PC-9 (cell line): ENCODE measurements around the gene EVL. TPM values are rescaled to one million over a fixed set of nuclear protein-coding genes. Genes with fewer than 3 reads are reported as not detected.

Source experiments
- BruUV-seq: library from RNA; stranded (reverse); fragments of 400-500 nt; replicated peaks from 2 replicates; lab custom pipeline; 2021; lab: Mats Ljungman, UMichigan
- CTCF ChIA-PET: fragments of 300-600 bp; sonication (Branson Sonifier 250); formaldehyde crosslinking; loops from one replicate; lab custom pipeline; 2022; ENCODE audit warnings: antibody characterized with exemption; lab: Charles Lee
- POLR2A ChIA-PET: fragments of 300-600 bp; sonication (Branson Sonifier 250); formaldehyde crosslinking; loops from one replicate; lab custom pipeline; 2022; ENCODE audit warnings: antibody characterized with exemption; ENCODE audit not compliant: unreplicated experiment; lab: Charles Lee
- DNase-seq, 2 experiments: peaks; one replicate each; pipeline versions ENCODE4 v3.0.0 to v3.0.0-alpha.2; 2015 to 2022; ENCODE audit warnings: mixed read lengths in 1 of 2
- H2AFZ ChIP-seq: fragments of 200-600 bp; sonication (generic); 2 replicates; pipeline ENCODE4 v1.8.1; 2017; ENCODE audit warnings: antibody characterized with exemption
- H3F3A ChIP-seq: fragments of 200-600 bp; sonication (generic); 2 replicates; pipeline ENCODE4 v1.8.1; 2017; ENCODE audit warnings: antibody characterized with exemption, mild to moderate bottlenecking, low read depth; ENCODE audit not compliant: insufficient read depth
- H3K27ac ChIP-seq: fragments of 200-600 bp; sonication (generic); 2 replicates; pipeline ENCODE4 v1.6.1; 2016; ENCODE audit warnings: mixed run types
- H3K27me3 ChIP-seq: fragments of 200-600 bp; sonication (generic); 2 replicates; pipeline ENCODE4 v1.6.1; 2016; ENCODE audit warnings: low read depth, mixed run types; ENCODE audit not compliant: insufficient read depth
- H3K36me3 ChIP-seq: fragments of 200-600 bp; sonication (generic); 2 replicates; pipeline ENCODE4 v1.6.1; 2016; ENCODE audit warnings: low read depth, mixed run types
- H3K4me1 ChIP-seq: fragments of 200-600 bp; sonication (generic); replicated peaks from 2 replicates; pipeline ENCODE4 v1.6.1; 2016; ENCODE audit warnings: mixed run types; ENCODE audit not compliant: insufficient read depth
- H3K4me2 ChIP-seq: fragments of 200-600 bp; sonication (generic); 2 replicates; pipeline ENCODE4 v1.6.1; 2017; ENCODE audit warnings: mixed run types
- H3K4me3 ChIP-seq: fragments of 200-600 bp; sonication (generic); 2 replicates; pipeline ENCODE4 v1.6.1; 2016; ENCODE audit warnings: mixed run types
- H3K79me2 ChIP-seq: fragments of 200-600 bp; sonication (generic); 2 replicates; pipeline ENCODE4 v1.6.1; 2017; ENCODE audit warnings: low read depth, mixed run types
- H3K9me2 ChIP-seq: fragments of 200-600 bp; sonication (generic); 2 replicates; pipeline ENCODE4 v1.8.1; 2017; ENCODE audit warnings: mild to moderate bottlenecking; ENCODE audit not compliant: insufficient read depth
- H3K9me3 ChIP-seq: fragments of 200-600 bp; sonication (generic); 2 replicates; pipeline ENCODE4 v1.8.1; 2016; ENCODE audit warnings: low read depth; ENCODE audit not compliant: insufficient read depth
- H4K20me1 ChIP-seq: fragments of 200-600 bp; sonication (generic); 2 replicates; pipeline ENCODE4 v1.8.1; 2017; ENCODE audit not compliant: insufficient read depth
- EZH2 ChIP-seq: fragments of 200-600 bp; sonication (generic); IDR thresholded peaks from 2 replicates; pipeline ENCODE4 v1.8.0; 2017; ENCODE audit warnings: antibody characterized with exemption, low read depth
- intact Hi-C: fragments of 100-400 bp; cut with micrococcal nuclease; formaldehyde crosslinking; loops from one replicate; pipeline ENCODE4 v1.10.0; 2022; ENCODE audit not compliant: unreplicated experiment
- total RNA-seq: library from RNA; stranded (reverse); gene quantifications from 2 replicates; pipeline ENCODE4 v1.2.3, GENCODE V29; 2021
- TF ChIP-seq, protein P1 (sequence below): fragments of 200-600 bp; sonication (generic); conservative IDR thresholded peaks from 2 replicates; pipeline ENCODE4 v1.6.1; 2017; ENCODE audit warnings: mixed run types, antibody characterized with exemption, mild to moderate bottlenecking, moderate library complexity

Gene EVL
- total RNA-seq, 1 experiment from 2014 or later, result 5.9 TPM

DNA sequence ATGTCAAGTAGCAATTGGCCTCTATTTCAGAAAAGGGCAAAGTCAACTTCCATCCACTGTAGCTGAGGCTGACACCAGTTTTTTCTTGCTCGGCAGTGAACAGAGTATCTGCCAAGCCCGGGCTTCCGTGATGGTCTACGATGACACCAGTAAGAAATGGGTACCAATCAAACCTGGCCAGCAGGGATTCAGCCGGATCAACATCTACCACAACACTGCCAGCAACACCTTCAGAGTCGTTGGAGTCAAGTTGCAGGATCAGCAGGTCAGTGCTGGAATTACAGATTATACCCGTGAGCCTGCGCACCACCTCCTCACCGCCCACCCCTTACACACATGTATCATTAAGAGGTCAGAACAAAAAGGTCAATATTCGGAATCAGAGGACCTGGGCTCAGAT, 19.4 kb downstream of the EVL start:
- ChIA-PET POLR2A (no interaction called here), CTCF (no interaction called here)
- no peak for DNase-seq
- Histone ChIP-seq H3K9me2 (no peaks in the 10 kb centered on the region), H3K27ac (no peak overlapping the region), H3K9me3 (no peaks in the 10 kb centered on the region), H3F3A (no peaks in the 10 kb centered on the region), H3K27me3 (no peaks in the 10 kb centered on the region), H4K20me1 (no peaks in the 10 kb centered on the region), H3K4me1 (no peaks in the 10 kb centered on the region), H3K36me3 (no peaks in the 10 kb centered on the region), H3K4me2 (no peak overlapping the region), H2AFZ (no peak overlapping the region), H3K79me2 (no peaks in the 10 kb centered on the region), H3K4me3 (no peak overlapping the region)
- BruUV-seq, result no TSS peak
- TF ChIP-seq EZH2, result no peak
- TF ChIP-seq, protein P1, sequence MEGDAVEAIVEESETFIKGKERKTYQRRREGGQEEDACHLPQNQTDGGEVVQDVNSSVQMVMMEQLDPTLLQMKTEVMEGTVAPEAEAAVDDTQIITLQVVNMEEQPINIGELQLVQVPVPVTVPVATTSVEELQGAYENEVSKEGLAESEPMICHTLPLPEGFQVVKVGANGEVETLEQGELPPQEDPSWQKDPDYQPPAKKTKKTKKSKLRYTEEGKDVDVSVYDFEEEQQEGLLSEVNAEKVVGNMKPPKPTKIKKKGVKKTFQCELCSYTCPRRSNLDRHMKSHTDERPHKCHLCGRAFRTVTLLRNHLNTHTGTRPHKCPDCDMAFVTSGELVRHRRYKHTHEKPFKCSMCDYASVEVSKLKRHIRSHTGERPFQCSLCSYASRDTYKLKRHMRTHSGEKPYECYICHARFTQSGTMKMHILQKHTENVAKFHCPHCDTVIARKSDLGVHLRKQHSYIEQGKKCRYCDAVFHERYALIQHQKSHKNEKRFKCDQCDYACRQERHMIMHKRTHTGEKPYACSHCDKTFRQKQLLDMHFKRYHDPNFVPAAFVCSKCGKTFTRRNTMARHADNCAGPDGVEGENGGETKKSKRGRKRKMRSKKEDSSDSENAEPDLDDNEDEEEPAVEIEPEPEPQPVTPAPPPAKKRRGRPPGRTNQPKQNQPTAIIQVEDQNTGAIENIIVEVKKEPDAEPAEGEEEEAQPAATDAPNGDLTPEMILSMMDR, result no peak
- intact Hi-C loops, result no loop called here

DNA sequence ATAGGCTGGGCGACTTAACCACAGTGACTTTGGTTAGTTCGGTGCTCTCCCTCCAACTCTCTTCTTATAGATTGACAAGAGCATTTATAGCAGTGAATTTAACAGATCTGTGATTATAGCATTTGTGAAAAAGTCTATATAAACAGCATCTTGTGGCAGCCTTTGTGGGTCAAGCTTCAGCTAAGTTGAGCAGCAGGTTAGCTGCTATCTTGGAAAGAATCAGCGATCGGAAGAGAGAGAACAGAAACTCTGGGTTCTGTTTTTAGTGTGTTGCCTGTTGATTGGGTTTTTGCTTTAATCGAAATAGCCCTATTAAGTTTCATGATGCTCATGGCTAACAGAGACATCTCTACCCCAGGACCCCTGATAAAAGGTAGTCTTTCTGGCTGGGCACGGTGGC, 20.2 kb downstream of the EVL start:
- DNase-seq, result no peak
- no peaks in the 10 kb centered on the region for H3K79me2 ChIP-seq
- H4K20me1 ChIP-seq, result no peaks in the 10 kb centered on the region
- no peaks in the 10 kb centered on the region for H3K9me3 ChIP-seq
- no TSS peak for BruUV-seq
- ChIA-PET CTCF (no interaction called here), POLR2A (no interaction called here)
- H3K36me3 ChIP-seq, result no peaks in the 10 kb centered on the region
- TF ChIP-seq EZH2, result no peak
- TF ChIP-seq, protein P1, result no peak
- H3K4me1 ChIP-seq, result no peaks in the 10 kb centered on the region
- H3K4me3 ChIP-seq, result no peak overlapping the region
- H3K27me3 ChIP-seq, result no peaks in the 10 kb centered on the region
- no peaks in the 10 kb centered on the region for H3K9me2 ChIP-seq
- intact Hi-C loops, result no loop called here
- H3K27ac ChIP-seq, result no peak overlapping the region
- H3K4me2 ChIP-seq, result no peak overlapping the region
- no peaks in the 10 kb centered on the region for H3F3A ChIP-seq
- H2AFZ ChIP-seq, result no peak overlapping the region

DNA sequence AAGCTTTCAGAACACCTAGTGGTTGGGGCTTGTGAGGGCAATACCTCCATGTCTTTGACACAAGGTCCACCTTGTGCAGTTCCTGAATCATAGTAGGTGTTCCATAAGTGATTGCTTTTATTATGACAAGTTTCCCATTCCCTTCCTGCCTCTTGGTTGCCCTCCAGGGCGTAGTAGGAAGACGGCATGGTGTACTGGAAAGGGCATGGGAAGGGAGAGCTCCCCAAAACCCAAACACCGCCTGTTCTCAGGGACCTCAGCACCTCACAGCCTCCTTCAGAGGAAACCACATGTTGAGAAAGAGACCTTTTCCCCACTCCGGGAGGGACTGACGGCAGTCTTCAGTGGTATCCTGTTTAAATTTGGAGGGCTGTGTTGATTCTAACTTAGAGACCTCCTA, 21.1 kb downstream of the EVL start:
- CTCF ChIA-PET, result no interaction called here
- POLR2A ChIA-PET, result no interaction called here
- Histone ChIP-seq H4K20me1 (no peaks in the 10 kb centered on the region), H3K9me3 (no peaks in the 10 kb centered on the region), H3K4me1 (no peaks in the 10 kb centered on the region), H3K9me2 (no peaks in the 10 kb centered on the region), H2AFZ (no peak overlapping the region), H3K36me3 (no peaks in the 10 kb centered on the region), H3K79me2 (no peaks in the 10 kb centered on the region), H3F3A (no peaks in the 10 kb centered on the region), H3K27ac (no peak overlapping the region), H3K4me3 (no peak overlapping the region), H3K27me3 (no peaks in the 10 kb centered on the region), H3K4me2 (no peak overlapping the region)
- intact Hi-C loops, result no loop called here
- no peak for TF ChIP-seq EZH2
- TF ChIP-seq, protein P1, result no peak
- no peak for DNase-seq
- BruUV-seq, result no TSS peak
